Measurements from ENCODE around the gene LDHAL6B.

Gene LDHAL6B

DNA sequence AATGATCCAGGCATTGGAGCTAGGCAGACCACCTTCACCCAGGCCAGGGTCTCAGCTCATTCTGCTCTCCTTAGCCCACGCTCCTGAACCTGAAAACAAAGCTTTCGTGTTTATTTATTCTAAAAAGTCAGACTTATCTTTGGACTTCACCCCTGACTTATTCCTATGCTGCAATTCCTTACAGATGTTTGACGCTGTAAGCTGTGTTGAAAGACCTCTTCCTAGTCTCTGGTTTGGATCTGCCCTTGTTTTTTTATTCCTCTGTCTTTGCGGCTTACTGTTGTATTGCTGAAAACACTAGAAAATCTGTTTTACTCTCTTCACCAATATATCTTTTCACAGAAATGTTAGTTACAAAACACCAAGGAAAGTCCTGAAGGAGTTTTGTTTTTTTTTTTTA is 40.5 kb upstream of the LDHAL6B start:
- H3K9me3 ChIP-seq (replicated peaks in 1 of 2; ENCODE audit: control insufficient read depth in 2 of 2, insufficient read depth in 1 of 2, low read depth in 1 of 2, low read length in 2 of 2) = no peaks in the 10 kb centered on the region
- no peak overlapping the region for H3K4me3 ChIP-seq (ENCODE audit: low read length in 2 of 2)
- H2BK120ac ChIP-seq (ENCODE audit: low read depth, low read length) = no peak overlapping the region
- H3K4ac ChIP-seq (ENCODE audit: low read length) = no peak overlapping the region
- no peak overlapping the region for H3K23ac ChIP-seq (ENCODE audit: low read depth, low read length, poor library complexity)
- no peak overlapping the region for H4K8ac ChIP-seq (ENCODE audit: low read depth, low read length)
- no peaks in the 10 kb centered on the region for H3K79me1 ChIP-seq (ENCODE audit: low read depth, low read length)
- no peak overlapping the region for H2BK15ac ChIP-seq (ENCODE audit: low read length)
- no peak overlapping the region for H3K27ac ChIP-seq (replicated peaks; ENCODE audit: low read length)
- no peak overlapping the region for H2AFZ ChIP-seq (ENCODE audit: low read length)
- H3K14ac ChIP-seq (ENCODE audit: low read length) = no peak overlapping the region
- H2BK12ac ChIP-seq (ENCODE audit: low read length) = no peak overlapping the region
- peaks cover 2 to 4% of the 10 kb centered on the region in 2 donors for H3K4me1 ChIP-seq (ENCODE audit: control insufficient read depth in 2 of 2, insufficient read depth in 1 of 2, low read depth in 1 of 2, low read length in 2 of 2)
- H2AK5ac ChIP-seq (ENCODE audit: low read depth, low read length) = no peak overlapping the region
- H3K4me2 ChIP-seq (ENCODE audit: insufficient read depth, low read length, poor library complexity, severe bottlenecking) = no peak overlapping the region
- H4K91ac ChIP-seq (ENCODE audit: low read depth, low read length, poor library complexity) = no peak overlapping the region
- no peak overlapping the region for H2BK5ac ChIP-seq (ENCODE audit: low read length)
- H3K27me3 ChIP-seq (ENCODE audit: control insufficient read depth in 3 of 3, insufficient read depth in 3 of 3, low read depth in 1 of 3, low read length in 3 of 3) = no peaks in the 10 kb centered on the region
- H3K18ac ChIP-seq (ENCODE audit: low read length) = no peak overlapping the region
- WGBS, 2 donors (ENCODE audit: extremely low coverage in 2 of 2, insufficient read length in 2 of 2, insufficient replicate concordance in 1 of 2) = no CpG with 5 or more reads among the region's 4 CpGs
- DNase-seq (ENCODE audit: low spot score) = no peak
- no peak overlapping the region for H3K9ac ChIP-seq (ENCODE audit: low read depth, low read length, poor library complexity)
- H3K36me3 ChIP-seq (replicated peaks in 1 of 2; ENCODE audit: control insufficient read depth in 2 of 2, insufficient read depth in 2 of 2, low read length in 2 of 2) = peaks cover 8 to 18% of the 10 kb centered on the region in 2 donors

GRCh38 chr15:59166601-59167265 is 39.9 kb upstream of the LDHAL6B start:
- Histone ChIP-seq H2AFZ (ENCODE audit: low read length) (no peak overlapping the region), H3K4ac (ENCODE audit: low read length) (no peak overlapping the region), H4K8ac (ENCODE audit: low read depth, low read length) (no peak overlapping the region), H3K4me2 (ENCODE audit: insufficient read depth, low read length, poor library complexity, severe bottlenecking) (no peak overlapping the region), H3K27ac (replicated peaks; ENCODE audit: low read length) (no peak overlapping the region), H2BK12ac (ENCODE audit: low read length) (no peak overlapping the region), H3K14ac (ENCODE audit: low read length) (no peak overlapping the region), H3K27me3 (ENCODE audit: control insufficient read depth in 3 of 3, insufficient read depth in 3 of 3, low read depth in 1 of 3, low read length in 3 of 3) (no peaks in the 10 kb centered on the region), H3K79me1 (ENCODE audit: low read depth, low read length) (no peaks in the 10 kb centered on the region), H3K9ac (ENCODE audit: low read depth, low read length, poor library complexity) (no peak overlapping the region), H4K91ac (ENCODE audit: low read depth, low read length, poor library complexity) (no peak overlapping the region), H3K23ac (ENCODE audit: low read depth, low read length, poor library complexity) (no peak overlapping the region), H3K4me1 (ENCODE audit: control insufficient read depth in 2 of 2, insufficient read depth in 1 of 2, low read depth in 1 of 2, low read length in 2 of 2) (peaks cover 2 to 4% of the 10 kb centered on the region in 2 donors), H2AK5ac (ENCODE audit: low read depth, low read length) (no peak overlapping the region), H3K9me3 (replicated peaks in 1 of 2; ENCODE audit: control insufficient read depth in 2 of 2, insufficient read depth in 1 of 2, low read depth in 1 of 2, low read length in 2 of 2) (no peaks in the 10 kb centered on the region), H3K18ac (ENCODE audit: low read length) (no peak overlapping the region), H3K4me3 (ENCODE audit: low read length in 2 of 2) (no peak overlapping the region), H2BK5ac (ENCODE audit: low read length) (no peak overlapping the region), H2BK15ac (ENCODE audit: low read length) (no peak overlapping the region), H2BK120ac (ENCODE audit: low read depth, low read length) (no peak overlapping the region), H3K36me3 (replicated peaks in 1 of 2; ENCODE audit: control insufficient read depth in 2 of 2, insufficient read depth in 2 of 2, low read length in 2 of 2) (peaks cover 6 to 18% of the 10 kb centered on the region in 2 donors)
- no CpG with 5 or more reads among the region's 11 CpGs for WGBS, 2 donors (ENCODE audit: extremely low coverage in 2 of 2, insufficient read length in 2 of 2, insufficient replicate concordance in 1 of 2)
- DNase-seq (ENCODE audit: low spot score) = no peak

- Histone ChIP-seq H2AFZ (ENCODE audit: low read length) (no peak overlapping the region), H3K23ac (ENCODE audit: low read depth, low read length, poor library complexity) (no peak overlapping the region), H3K79me1 (ENCODE audit: low read depth, low read length) (no peaks in the 10 kb centered on the region), H4K8ac (ENCODE audit: low read depth, low read length) (no peak overlapping the region), H4K91ac (ENCODE audit: low read depth, low read length, poor library complexity) (no peak overlapping the region), H3K4me3 (ENCODE audit: low read length in 2 of 2) (no peak overlapping the region), H2BK12ac (ENCODE audit: low read length) (no peak overlapping the region), H3K4ac (ENCODE audit: low read length) (no peak overlapping the region), H2AK5ac (ENCODE audit: low read depth, low read length) (no peak overlapping the region), H3K27ac (replicated peaks; ENCODE audit: low read length) (no peak overlapping the region), H3K4me1 (ENCODE audit: control insufficient read depth in 2 of 2, insufficient read depth in 1 of 2, low read depth in 1 of 2, low read length in 2 of 2) (peaks cover 2 to 4% of the 10 kb centered on the region in 2 donors), H3K9ac (ENCODE audit: low read depth, low read length, poor library complexity) (no peak overlapping the region), H2BK5ac (ENCODE audit: low read length) (no peak overlapping the region), H2BK15ac (ENCODE audit: low read length) (no peak overlapping the region), H3K27me3 (ENCODE audit: control insufficient read depth in 3 of 3, insufficient read depth in 3 of 3, low read depth in 1 of 3, low read length in 3 of 3) (no peaks in the 10 kb centered on the region), H3K18ac (ENCODE audit: low read length) (no peak overlapping the region), H3K36me3 (replicated peaks in 1 of 2; ENCODE audit: control insufficient read depth in 2 of 2, insufficient read depth in 2 of 2, low read length in 2 of 2) (peaks cover 6 to 21% of the 10 kb centered on the region in 2 donors), H3K4me2 (ENCODE audit: insufficient read depth, low read length, poor library complexity, severe bottlenecking) (no peak overlapping the region), H2BK120ac (ENCODE audit: low read depth, low read length) (no peak overlapping the region), H3K14ac (ENCODE audit: low read length) (no peak overlapping the region), H3K9me3 (replicated peaks in 1 of 2; ENCODE audit: control insufficient read depth in 2 of 2, insufficient read depth in 1 of 2, low read depth in 1 of 2, low read length in 2 of 2) (no peaks in the 10 kb centered on the region)
- DNase-seq (ENCODE audit: low spot score) = no peak
- WGBS, 2 donors (ENCODE audit: extremely low coverage in 2 of 2, insufficient read length in 2 of 2, insufficient replicate concordance in 1 of 2) = no CpG with 5 or more reads among the region's 7 CpGs
Measured at GRCh38 chr15:59168536-59168935, 38.1 kb upstream of the LDHAL6B start.

DNA sequence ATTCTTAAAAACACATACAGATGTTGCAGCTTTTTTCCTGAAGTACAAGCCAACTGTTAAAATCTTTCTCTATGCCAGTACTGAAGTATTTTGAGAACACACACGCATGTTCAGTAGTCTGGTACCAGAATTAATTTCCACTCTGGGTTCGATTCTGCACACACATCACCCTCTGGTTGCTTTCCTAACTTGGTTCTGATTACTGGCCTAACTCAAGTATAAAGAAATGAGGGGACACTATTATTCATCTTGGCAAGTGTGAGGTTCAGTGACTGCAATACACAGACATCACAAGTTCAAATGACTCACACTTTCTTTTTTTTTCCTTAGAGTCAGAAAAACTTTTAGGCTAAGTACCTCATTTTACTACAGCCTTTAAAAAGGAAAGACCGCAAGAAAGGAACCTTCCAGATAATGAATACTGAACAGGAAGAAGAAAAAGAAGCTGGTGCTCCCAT is 37.4 kb upstream of the LDHAL6B start:
- no peak overlapping the region for H3K4me2 ChIP-seq (ENCODE audit: insufficient read depth, low read length, poor library complexity, severe bottlenecking)
- H2BK15ac ChIP-seq (ENCODE audit: low read length) = no peak overlapping the region
- no peak overlapping the region for H2AK5ac ChIP-seq (ENCODE audit: low read depth, low read length)
- H3K36me3 ChIP-seq (replicated peaks in 1 of 2; ENCODE audit: control insufficient read depth in 2 of 2, insufficient read depth in 2 of 2, low read length in 2 of 2) = peaks cover 6 to 24% of the 10 kb centered on the region in 2 donors
- no peak overlapping the region for H3K4me3 ChIP-seq (ENCODE audit: low read length in 2 of 2)
- H2BK5ac ChIP-seq (ENCODE audit: low read length) = no peak overlapping the region
- no peak overlapping the region for H2BK120ac ChIP-seq (ENCODE audit: low read depth, low read length)
- no peak overlapping the region for H3K18ac ChIP-seq (ENCODE audit: low read length)
- H2BK12ac ChIP-seq (ENCODE audit: low read length) = no peak overlapping the region
- no peak overlapping the region for H3K9ac ChIP-seq (ENCODE audit: low read depth, low read length, poor library complexity)
- H3K4me1 ChIP-seq (ENCODE audit: control insufficient read depth in 2 of 2, insufficient read depth in 1 of 2, low read depth in 1 of 2, low read length in 2 of 2) = peaks cover 2 to 4% of the 10 kb centered on the region in 2 donors
- no peak overlapping the region for H2AFZ ChIP-seq (ENCODE audit: low read length)
- H3K14ac ChIP-seq (ENCODE audit: low read length) = no peak overlapping the region
- H3K27ac ChIP-seq (replicated peaks; ENCODE audit: low read length) = no peak overlapping the region
- no peak for DNase-seq (ENCODE audit: low spot score)
- no peak overlapping the region for H3K4ac ChIP-seq (ENCODE audit: low read length)
- H3K27me3 ChIP-seq (ENCODE audit: control insufficient read depth in 3 of 3, insufficient read depth in 3 of 3, low read depth in 1 of 3, low read length in 3 of 3) = no peaks in the 10 kb centered on the region
- WGBS, 2 donors (ENCODE audit: extremely low coverage in 2 of 2, insufficient read length in 2 of 2, insufficient replicate concordance in 1 of 2) = no CpG with 5 or more reads among the region's 3 CpGs
- no peak overlapping the region for H3K23ac ChIP-seq (ENCODE audit: low read depth, low read length, poor library complexity)
- no peak overlapping the region for H4K91ac ChIP-seq (ENCODE audit: low read depth, low read length, poor library complexity)
- H3K79me1 ChIP-seq (ENCODE audit: low read depth, low read length) = no peaks in the 10 kb centered on the region
- no peak overlapping the region for H4K8ac ChIP-seq (ENCODE audit: low read depth, low read length)
- no peaks in the 10 kb centered on the region for H3K9me3 ChIP-seq (replicated peaks in 1 of 2; ENCODE audit: control insufficient read depth in 2 of 2, insufficient read depth in 1 of 2, low read depth in 1 of 2, low read length in 2 of 2)
